Activated CD8-positive, alpha-beta T cell treated with anti-CD3 and anti-CD28 coated beads for 36 hours (primary cell): ENCODE data around the gene POLN. TPM values are rescaled to one million over a fixed set of nuclear protein-coding genes. Genes with fewer than 3 reads are reported as not detected.

Source experiments
- ATAC-seq: fragments of 200-7000 bp; cut with Tn5 transposase; one replicate; pipeline ENCODE4 v1.10.0; 2021; ENCODE audit warnings: mild to moderate bottlenecking, moderate library complexity
- CTCF ChIA-PET: fragments of 350-600 bp; sonication (Branson Sonifier 250); formaldehyde crosslinking; loops from one replicate; lab custom pipeline; 2021; ENCODE audit warnings: antibody characterized with exemption; lab: Charles Lee
- POLR2A ChIA-PET: fragments of 350-600 bp; sonication (Branson Sonifier 250); formaldehyde crosslinking; loops from one replicate; lab custom pipeline; 2021; ENCODE audit warnings: antibody characterized with exemption; lab: Charles Lee
- DNase-seq: peaks from one replicate; pipeline ENCODE4 v3.0.0-alpha.2; 2020
- H3K27ac Mint-ChIP-seq: one replicate; pipeline ENCODE4 v1.8.0; 2021; ENCODE audit warnings: mild to moderate bottlenecking, mixed read lengths
- H3K27me3 Mint-ChIP-seq: one replicate; pipeline ENCODE4 v1.8.0; 2021; ENCODE audit warnings: mixed read lengths
- H3K36me3 Mint-ChIP-seq: one replicate; pipeline ENCODE4 v1.8.0; 2021; ENCODE audit warnings: low read depth, mixed read lengths
- H3K4me1 Mint-ChIP-seq: one replicate; pipeline ENCODE4 v1.8.0; 2021; ENCODE audit warnings: low read depth, mixed read lengths
- H3K4me3 Mint-ChIP-seq: one replicate; pipeline ENCODE4 v1.8.0; 2021; ENCODE audit warnings: mild to moderate bottlenecking, moderate library complexity, mixed read lengths
- H3K9me3 Mint-ChIP-seq: one replicate; pipeline ENCODE4 v1.8.0; 2021; ENCODE audit warnings: mixed read lengths
- intact Hi-C: fragments of 100-400 bp; cut with micrococcal nuclease; formaldehyde crosslinking; loops from one replicate; pipeline ENCODE4 v1.10.0; 2022
- total RNA-seq, 2 experiments: library from RNA; stranded (reverse); gene quantifications; one replicate each; pipeline ENCODE4 v1.2.3, GENCODE V29; 2021
- TF ChIP-seq, protein P1 (sequence below): fragments of 200-600 bp; IDR thresholded peaks from one replicate; pipeline ENCODE4 v1.8.0; 2022; ENCODE audit warnings: antibody characterized with exemption, mild to moderate bottlenecking

The POLN gene
- total RNA-seq, 2 experiments from 2014 or later, result 2.1 to 2.9 TPM

DNA sequence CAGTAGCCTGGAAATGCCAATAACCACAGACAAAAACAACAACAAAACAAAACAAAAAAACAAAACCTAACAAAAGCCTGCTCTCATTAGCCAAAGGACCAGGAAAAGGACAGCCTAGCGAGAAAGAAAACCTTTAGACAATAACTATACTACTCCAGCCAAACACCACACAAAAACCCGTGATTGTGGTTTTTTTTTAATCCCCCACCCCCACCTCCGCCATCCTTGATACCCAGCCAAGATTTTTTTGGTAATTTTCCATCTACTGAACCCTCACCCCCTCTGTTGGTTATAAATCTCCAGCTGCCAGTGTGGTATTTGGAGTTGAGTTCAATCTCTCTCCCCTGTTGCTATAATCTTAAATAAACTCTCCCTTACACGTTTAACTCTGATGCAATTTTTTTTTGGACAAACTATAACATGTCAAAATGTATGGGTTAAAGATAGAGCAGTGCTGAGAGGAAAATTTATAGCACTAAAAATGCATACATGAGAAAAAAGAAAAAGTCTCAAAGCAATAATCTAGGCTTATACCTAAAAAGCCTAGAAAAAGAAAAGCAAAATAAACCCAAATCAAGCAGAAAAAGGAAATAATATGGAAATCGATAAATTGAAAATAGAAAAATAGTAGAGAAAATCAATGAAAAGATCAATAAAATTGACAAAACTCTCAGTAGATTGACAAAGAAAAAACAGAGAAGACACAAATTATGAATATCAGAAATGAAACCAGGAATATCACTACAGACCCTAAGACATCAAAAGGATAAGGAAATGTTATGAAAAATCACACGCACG is 99.1 kb downstream of the POLN start:
- intact Hi-C loops, result no loop called here
- Mint-ChIP-seq H3K36me3 (no peaks in the 10 kb centered on the region), H3K4me1 (peaks cover 25% of the 10 kb centered on the region), H3K27ac (peak overlapping the region; percentile 87), H3K4me3 (peak overlapping the region; percentile 49), H3K9me3 (peaks cover 3% of the 10 kb centered on the region), H3K27me3 (no peaks in the 10 kb centered on the region)
- POLR2A ChIA-PET, result interaction anchor here (1.2 kb wide), 1 partner anchor 18 kb away, joined by 3 read pairs; no protein-coding TSS in a partner anchor
- ATAC-seq (no peak), DNase-seq (no peak)
- TF ChIP-seq, protein P1, sequence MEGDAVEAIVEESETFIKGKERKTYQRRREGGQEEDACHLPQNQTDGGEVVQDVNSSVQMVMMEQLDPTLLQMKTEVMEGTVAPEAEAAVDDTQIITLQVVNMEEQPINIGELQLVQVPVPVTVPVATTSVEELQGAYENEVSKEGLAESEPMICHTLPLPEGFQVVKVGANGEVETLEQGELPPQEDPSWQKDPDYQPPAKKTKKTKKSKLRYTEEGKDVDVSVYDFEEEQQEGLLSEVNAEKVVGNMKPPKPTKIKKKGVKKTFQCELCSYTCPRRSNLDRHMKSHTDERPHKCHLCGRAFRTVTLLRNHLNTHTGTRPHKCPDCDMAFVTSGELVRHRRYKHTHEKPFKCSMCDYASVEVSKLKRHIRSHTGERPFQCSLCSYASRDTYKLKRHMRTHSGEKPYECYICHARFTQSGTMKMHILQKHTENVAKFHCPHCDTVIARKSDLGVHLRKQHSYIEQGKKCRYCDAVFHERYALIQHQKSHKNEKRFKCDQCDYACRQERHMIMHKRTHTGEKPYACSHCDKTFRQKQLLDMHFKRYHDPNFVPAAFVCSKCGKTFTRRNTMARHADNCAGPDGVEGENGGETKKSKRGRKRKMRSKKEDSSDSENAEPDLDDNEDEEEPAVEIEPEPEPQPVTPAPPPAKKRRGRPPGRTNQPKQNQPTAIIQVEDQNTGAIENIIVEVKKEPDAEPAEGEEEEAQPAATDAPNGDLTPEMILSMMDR, result peak; percentile 18
- CTCF ChIA-PET, result interaction anchor here (1.5 kb wide), 1 partner anchor 8 kb away, joined by 4 read pairs; no protein-coding TSS in a partner anchor

DNA sequence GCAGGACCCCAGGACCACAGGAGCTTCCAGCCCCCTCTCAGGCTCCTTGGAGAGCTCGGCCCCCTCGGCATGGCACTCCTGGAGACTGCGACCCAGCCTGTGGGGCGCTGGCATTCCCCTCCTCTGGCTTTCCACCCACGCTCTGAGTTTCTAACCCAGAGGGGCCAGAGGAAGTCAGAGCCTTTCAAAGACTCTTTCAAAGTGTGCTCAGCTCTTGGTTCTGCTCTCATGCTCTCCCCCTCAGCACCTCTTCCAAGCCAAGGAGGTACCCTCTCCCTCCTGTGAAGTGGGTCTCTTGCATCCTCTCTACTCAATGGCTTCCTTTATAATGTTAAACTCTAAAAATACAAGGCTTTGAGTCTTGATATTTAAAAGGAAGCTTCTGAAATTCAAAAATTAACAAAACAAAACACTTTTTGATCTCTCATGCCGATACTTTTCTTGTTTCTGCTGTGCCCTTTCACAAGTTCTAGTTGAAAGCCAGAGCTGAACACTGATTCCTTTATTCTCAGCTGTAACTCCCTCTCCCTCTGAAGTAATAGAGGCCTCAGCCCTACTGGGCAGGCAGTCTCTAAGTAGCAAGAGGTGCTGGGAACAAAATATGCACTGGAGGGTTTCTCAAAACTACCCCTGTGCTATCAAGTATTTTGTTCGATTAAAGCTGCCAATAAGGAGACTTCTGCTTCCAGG is 100.0 kb downstream of the POLN start:
- intact Hi-C loops, result no loop called here
- TF ChIP-seq, protein P1, result no peak
- DNase-seq (peak; percentile 52), ATAC-seq (peak; percentile 87)
- Mint-ChIP-seq H3K4me3 (peak overlapping the region; percentile 49), H3K9me3 (peaks cover 3% of the 10 kb centered on the region), H3K27ac (peak overlapping the region; percentile 87), H3K4me1 (peaks cover 25% of the 10 kb centered on the region), H3K27me3 (no peaks in the 10 kb centered on the region), H3K36me3 (no peaks in the 10 kb centered on the region)
- CTCF ChIA-PET, result interaction anchor here (0.9 to 1.5 kb wide), 4 partner anchors 8 to 132 kb away, joined by 3 to 4 read pairs (median 3); no protein-coding TSS in a partner anchor
- POLR2A ChIA-PET, result interaction anchor here (1.2 kb wide), 1 partner anchor 17 kb away, joined by 3 read pairs; no protein-coding TSS in a partner anchor

GRCh38 chr4:2141022-2141761 is 100.7 kb downstream of the POLN start:
- DNase-seq (no peak), ATAC-seq (peak; percentile 22)
- Mint-ChIP-seq H3K4me3 (no peak overlapping the region), H3K36me3 (no peaks in the 10 kb centered on the region), H3K4me1 (peaks cover 25% of the 10 kb centered on the region), H3K9me3 (peaks cover 3% of the 10 kb centered on the region), H3K27ac (peak overlapping the region; percentile 87), H3K27me3 (no peaks in the 10 kb centered on the region)
- TF ChIP-seq, protein P1, result no peak
- ChIA-PET CTCF (interaction anchor here (0.9 to 1.5 kb wide), 4 partner anchors 9 to 132 kb away, joined by 3 to 4 read pairs (median 3); no protein-coding TSS in a partner anchor), POLR2A (interaction anchor here (1.2 kb wide), 1 partner anchor 17 kb away, joined by 3 read pairs; no protein-coding TSS in a partner anchor)
- intact Hi-C loops, result no loop called here

GRCh38 chr4:2138846-2139500 is 102.9 kb downstream of the POLN start:
- ATAC-seq (no peak), DNase-seq (no peak)
- H3K27ac Mint-ChIP-seq, result no peak overlapping the region
- CTCF ChIA-PET, result no interaction called here
- H3K36me3 Mint-ChIP-seq, result no peaks in the 10 kb centered on the region
- peaks cover 3% of the 10 kb centered on the region for H3K9me3 Mint-ChIP-seq
- TF ChIP-seq, protein P1, result no peak
- intact Hi-C loops, result no loop called here
- POLR2A ChIA-PET, result no interaction called here
- no peak overlapping the region for H3K4me3 Mint-ChIP-seq
- no peaks in the 10 kb centered on the region for H3K27me3 Mint-ChIP-seq
- peaks cover 37% of the 10 kb centered on the region for H3K4me1 Mint-ChIP-seq
